WTC11 (cell line): Measurements from ENCODE around the gene RPS6KA2. TPM values are rescaled to one million over a fixed set of nuclear protein-coding genes. Genes with fewer than 3 reads are reported as not detected.

Source experiments
- ATAC-seq: fragments of 200-7000 bp; cut with Tn5 transposase; 2 replicates; pipeline ENCODE4 v1.10.0; 2021; ENCODE audit warnings: mild to moderate bottlenecking, moderate library complexity
- CTCF ChIA-PET: fragments of 300-600 bp; sonication (Branson Sonifier 250); formaldehyde crosslinking; loops from one replicate; lab custom pipeline; 2021; ENCODE audit warnings: antibody characterized with exemption; lab: Charles Lee
- POLR2A ChIA-PET: fragments of 350-600 bp; sonication (Branson Sonifier 250); formaldehyde crosslinking; loops from one replicate; lab custom pipeline; 2021; ENCODE audit warnings: antibody characterized with exemption; lab: Charles Lee
- DNase-seq: peaks from one replicate; pipeline ENCODE4 v3.0.0; 2021; ENCODE audit warnings: low spot score
- H3K27ac Mint-ChIP-seq: 2 replicates; pipeline ENCODE4 v1.8.0; 2021; ENCODE audit warnings: mixed read lengths
- H3K27me3 Mint-ChIP-seq: 2 replicates; pipeline ENCODE4 v1.8.0; 2021; ENCODE audit warnings: low read depth, mild to moderate bottlenecking, moderate library complexity, mixed read lengths
- H3K36me3 Mint-ChIP-seq: 2 replicates; pipeline ENCODE4 v1.8.0; 2021; ENCODE audit warnings: mixed read lengths
- H3K4me1 Mint-ChIP-seq: 2 replicates; pipeline ENCODE4 v1.8.0; 2022; ENCODE audit warnings: mixed read lengths
- H3K4me3 Mint-ChIP-seq: 2 replicates; pipeline ENCODE4 v1.8.0; 2021; ENCODE audit warnings: mild to moderate bottlenecking, moderate library complexity, mixed read lengths
- H3K9me3 Mint-ChIP-seq: 2 replicates; pipeline ENCODE4 v1.8.0; 2021; ENCODE audit warnings: mixed read lengths
- CREB1 ChIP-seq: sonication (generic); formaldehyde crosslinking; IDR thresholded peaks from 2 replicates; pipeline ENCODE4 v1.8.0; 2023; ENCODE audit warnings: mild to moderate bottlenecking, missing genetic modification reagents
- ELF4 ChIP-seq: sonication (generic); formaldehyde crosslinking; IDR thresholded peaks from 2 replicates; pipeline ENCODE4 v1.8.1; 2022; ENCODE audit warnings: low read depth, mild to moderate bottlenecking, moderate library complexity, missing genetic modification reagents
- FOXP1 ChIP-seq: sonication (generic); formaldehyde crosslinking; IDR thresholded peaks from 2 replicates; pipeline ENCODE4 v1.8.0; 2022; ENCODE audit warnings: missing genetic modification reagents, mild to moderate bottlenecking, moderate library complexity, borderline replicate concordance
- GABPB1 ChIP-seq: sonication (generic); formaldehyde crosslinking; IDR thresholded peaks from 2 replicates; pipeline ENCODE4 v1.8.1; 2023; ENCODE audit warnings: mild to moderate bottlenecking, missing genetic modification reagents
- KAT7 ChIP-seq: sonication (generic); formaldehyde crosslinking; IDR thresholded peaks from 2 replicates; pipeline ENCODE4 v1.8.1; 2023; ENCODE audit warnings: missing genetic modification reagents, mild to moderate bottlenecking, borderline replicate concordance
- MYBL2 ChIP-seq: sonication (generic); formaldehyde crosslinking; IDR thresholded peaks from 2 replicates; pipeline ENCODE4 v1.8.1; 2023; ENCODE audit warnings: mild to moderate bottlenecking, moderate library complexity, missing genetic modification reagents
- NR1H2 ChIP-seq: sonication (generic); formaldehyde crosslinking; IDR thresholded peaks from 2 replicates; pipeline ENCODE4 v1.9.0; 2021; ENCODE audit warnings: mild to moderate bottlenecking, moderate library complexity, missing genetic modification reagents
- RORB ChIP-seq: fragments of 250-450 bp; sonication (Bioruptor Pico); IDR thresholded peaks from 2 replicates; pipeline ENCODE4 v1.9.0; 2021; ENCODE audit warnings: mild to moderate bottlenecking
- SMAD3 ChIP-seq: sonication (generic); formaldehyde crosslinking; IDR thresholded peaks from 2 replicates; pipeline ENCODE4 v1.8.0; 2022; ENCODE audit warnings: missing genetic modification reagents, mild to moderate bottlenecking, borderline replicate concordance
- TCF7 ChIP-seq: sonication (generic); formaldehyde crosslinking; IDR thresholded peaks from 2 replicates; pipeline ENCODE4 v1.8.0; 2022; ENCODE audit warnings: mild to moderate bottlenecking, low read depth, missing genetic modification reagents, moderate library complexity
- TEAD1 ChIP-seq: sonication (generic); formaldehyde crosslinking; IDR thresholded peaks from 2 replicates; pipeline ENCODE4 v1.8.0; 2022; ENCODE audit warnings: mild to moderate bottlenecking, missing genetic modification reagents
- ZBTB21 ChIP-seq: sonication (generic); formaldehyde crosslinking; IDR thresholded peaks from 2 replicates; pipeline ENCODE4 v1.8.1; 2023; ENCODE audit warnings: mild to moderate bottlenecking, missing genetic modification reagents, borderline replicate concordance
- ZNF232 ChIP-seq: sonication (generic); formaldehyde crosslinking; IDR thresholded peaks from 2 replicates; pipeline ENCODE4 v1.8.0; 2022; ENCODE audit warnings: mild to moderate bottlenecking, missing genetic modification reagents
- ZNF416 ChIP-seq: fragments of 250-450 bp; sonication (Bioruptor Pico); IDR thresholded peaks from 2 replicates; pipeline ENCODE4 v1.9.0; 2021; ENCODE audit warnings: mild to moderate bottlenecking, inconsistent platforms
- total RNA-seq: library from RNA; stranded (reverse); gene quantifications from 3 replicates; pipeline ENCODE4 v1.2.3, GENCODE V29; 2021
- TF ChIP-seq, protein P1 (sequence below): sonication (generic); formaldehyde crosslinking; conservative IDR thresholded peaks from 2 replicates; pipeline ENCODE4 v1.8.1; 2022; ENCODE audit warnings: mild to moderate bottlenecking, missing genetic modification reagents
- TF ChIP-seq, protein P2 (sequence below): sonication (generic); formaldehyde crosslinking; IDR thresholded peaks from 2 replicates; pipeline ENCODE4 v1.8.1; 2023; ENCODE audit warnings: mild to moderate bottlenecking, missing genetic modification reagents
- TF ChIP-seq, protein P3 (sequence below): fragments of 250-450 bp; sonication (Bioruptor Pico); IDR thresholded peaks from 2 replicates; pipeline ENCODE4 v1.8.0; 2021; ENCODE audit warnings: mild to moderate bottlenecking
- TF ChIP-seq, protein P4 (sequence below): sonication (generic); formaldehyde crosslinking; IDR thresholded peaks from 2 replicates; pipeline ENCODE4 v1.8.0; 2022; ENCODE audit warnings: missing genetic modification reagents

Gene RPS6KA2
- total RNA-seq, 1 experiment from 2014 or later = 24.2 TPM

DNA sequence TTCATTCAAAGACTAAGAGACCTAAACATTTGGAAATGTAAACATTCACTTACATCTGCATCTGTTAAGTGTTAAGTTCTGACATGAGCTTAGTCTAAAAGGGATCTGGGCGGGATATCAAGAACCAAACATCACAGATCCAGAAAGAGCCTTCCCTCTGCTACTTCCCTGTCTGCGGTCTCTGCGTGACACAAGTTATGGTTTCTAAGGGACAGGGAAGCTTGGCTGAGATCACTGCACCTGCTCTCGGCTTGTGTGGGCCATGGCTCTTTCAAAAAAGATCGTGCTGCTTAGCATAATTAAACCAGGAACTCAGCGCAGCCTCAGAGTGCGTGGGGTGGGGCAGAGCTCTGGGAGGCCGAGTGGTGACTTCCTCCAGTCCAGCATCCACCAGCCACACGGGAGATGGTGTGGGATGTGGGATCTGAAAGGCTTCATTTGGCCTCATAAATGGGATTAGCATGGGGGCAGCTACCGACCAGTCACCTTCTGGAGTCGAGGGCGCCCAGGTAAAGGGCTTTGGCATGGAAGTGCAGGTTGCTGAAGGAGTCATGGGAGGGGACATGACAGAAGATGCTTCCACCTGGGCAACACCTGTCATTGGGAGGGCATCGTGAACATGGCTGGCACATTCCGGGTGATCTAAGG lies 23.9 kb downstream of the RPS6KA2 start:
- no peak overlapping the region for H3K27ac Mint-ChIP-seq
- no peak for TF ChIP-seq NR1H2 (CRISPR knock-in tag)
- no peaks in the 10 kb centered on the region for H3K36me3 Mint-ChIP-seq
- H3K9me3 Mint-ChIP-seq = no peaks in the 10 kb centered on the region
- no peaks in the 10 kb centered on the region for H3K27me3 Mint-ChIP-seq
- no peak overlapping the region for H3K4me3 Mint-ChIP-seq
- no peak for ATAC-seq
- ChIA-PET POLR2A (no interaction called here), CTCF (no interaction called here)
- peaks cover 30% of the 10 kb centered on the region for H3K4me1 Mint-ChIP-seq
- DNase-seq = no peak

DNA sequence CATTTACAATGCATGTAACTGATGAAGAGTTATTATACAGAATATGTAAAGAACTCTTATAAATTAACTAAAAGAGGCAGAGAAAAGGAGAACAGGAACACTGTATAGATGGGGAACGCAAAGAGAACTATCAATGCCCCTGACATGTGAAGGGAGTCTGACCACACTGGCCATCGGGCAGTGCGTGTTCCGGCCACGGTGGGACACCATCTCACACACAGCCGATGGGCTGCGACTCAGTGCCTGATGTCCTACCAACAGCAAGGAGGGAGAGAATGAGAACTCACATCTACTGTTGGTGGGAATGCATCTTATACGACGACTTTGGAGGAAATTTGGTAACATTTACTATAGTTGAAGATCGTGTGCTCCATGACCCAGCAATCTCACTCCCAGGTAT lies 25.1 kb downstream of the RPS6KA2 start:
- Mint-ChIP-seq H3K9me3 (no peaks in the 10 kb centered on the region), H3K36me3 (no peaks in the 10 kb centered on the region), H3K27ac (no peak overlapping the region), H3K4me3 (no peak overlapping the region), H3K27me3 (no peaks in the 10 kb centered on the region), H3K4me1 (peaks cover 42% of the 10 kb centered on the region)
- ChIA-PET POLR2A (no interaction called here), CTCF (no interaction called here)
- ATAC-seq (no peak), DNase-seq (no peak)
- TF ChIP-seq GABPB1 (CRISPR knock-in tag) = no peak
- TF ChIP-seq, protein P1, sequence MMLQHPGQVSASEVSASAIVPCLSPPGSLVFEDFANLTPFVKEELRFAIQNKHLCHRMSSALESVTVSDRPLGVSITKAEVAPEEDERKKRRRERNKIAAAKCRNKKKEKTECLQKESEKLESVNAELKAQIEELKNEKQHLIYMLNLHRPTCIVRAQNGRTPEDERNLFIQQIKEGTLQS (CRISPR knock-in tag) = no peak
- no peak for TF ChIP-seq CREB1 (CRISPR knock-in tag)
- no peak for TF ChIP-seq KAT7 (CRISPR knock-in tag)
- TF ChIP-seq TEAD1 = no peak
- TF ChIP-seq FOXP1 (CRISPR knock-in tag) = no peak
- TF ChIP-seq, protein P2, sequence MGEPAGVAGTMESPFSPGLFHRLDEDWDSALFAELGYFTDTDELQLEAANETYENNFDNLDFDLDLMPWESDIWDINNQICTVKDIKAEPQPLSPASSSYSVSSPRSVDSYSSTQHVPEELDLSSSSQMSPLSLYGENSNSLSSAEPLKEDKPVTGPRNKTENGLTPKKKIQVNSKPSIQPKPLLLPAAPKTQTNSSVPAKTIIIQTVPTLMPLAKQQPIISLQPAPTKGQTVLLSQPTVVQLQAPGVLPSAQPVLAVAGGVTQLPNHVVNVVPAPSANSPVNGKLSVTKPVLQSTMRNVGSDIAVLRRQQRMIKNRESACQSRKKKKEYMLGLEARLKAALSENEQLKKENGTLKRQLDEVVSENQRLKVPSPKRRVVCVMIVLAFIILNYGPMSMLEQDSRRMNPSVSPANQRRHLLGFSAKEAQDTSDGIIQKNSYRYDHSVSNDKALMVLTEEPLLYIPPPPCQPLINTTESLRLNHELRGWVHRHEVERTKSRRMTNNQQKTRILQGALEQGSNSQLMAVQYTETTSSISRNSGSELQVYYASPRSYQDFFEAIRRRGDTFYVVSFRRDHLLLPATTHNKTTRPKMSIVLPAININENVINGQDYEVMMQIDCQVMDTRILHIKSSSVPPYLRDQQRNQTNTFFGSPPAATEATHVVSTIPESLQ (CRISPR knock-in tag) = no peak
- TF ChIP-seq TCF7 (CRISPR knock-in tag) = no peak
- TF ChIP-seq MYBL2 (CRISPR knock-in tag) = no peak
- no peak for TF ChIP-seq ZNF416 (CRISPR knock-in tag)
- no peak for TF ChIP-seq SMAD3 (CRISPR knock-in tag)
- TF ChIP-seq ZNF232 = no peak
- TF ChIP-seq, protein P3, sequence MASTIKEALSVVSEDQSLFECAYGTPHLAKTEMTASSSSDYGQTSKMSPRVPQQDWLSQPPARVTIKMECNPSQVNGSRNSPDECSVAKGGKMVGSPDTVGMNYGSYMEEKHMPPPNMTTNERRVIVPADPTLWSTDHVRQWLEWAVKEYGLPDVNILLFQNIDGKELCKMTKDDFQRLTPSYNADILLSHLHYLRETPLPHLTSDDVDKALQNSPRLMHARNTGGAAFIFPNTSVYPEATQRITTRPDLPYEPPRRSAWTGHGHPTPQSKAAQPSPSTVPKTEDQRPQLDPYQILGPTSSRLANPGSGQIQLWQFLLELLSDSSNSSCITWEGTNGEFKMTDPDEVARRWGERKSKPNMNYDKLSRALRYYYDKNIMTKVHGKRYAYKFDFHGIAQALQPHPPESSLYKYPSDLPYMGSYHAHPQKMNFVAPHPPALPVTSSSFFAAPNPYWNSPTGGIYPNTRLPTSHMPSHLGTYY (CRISPR knock-in tag) = no peak
- TF ChIP-seq, protein P4, sequence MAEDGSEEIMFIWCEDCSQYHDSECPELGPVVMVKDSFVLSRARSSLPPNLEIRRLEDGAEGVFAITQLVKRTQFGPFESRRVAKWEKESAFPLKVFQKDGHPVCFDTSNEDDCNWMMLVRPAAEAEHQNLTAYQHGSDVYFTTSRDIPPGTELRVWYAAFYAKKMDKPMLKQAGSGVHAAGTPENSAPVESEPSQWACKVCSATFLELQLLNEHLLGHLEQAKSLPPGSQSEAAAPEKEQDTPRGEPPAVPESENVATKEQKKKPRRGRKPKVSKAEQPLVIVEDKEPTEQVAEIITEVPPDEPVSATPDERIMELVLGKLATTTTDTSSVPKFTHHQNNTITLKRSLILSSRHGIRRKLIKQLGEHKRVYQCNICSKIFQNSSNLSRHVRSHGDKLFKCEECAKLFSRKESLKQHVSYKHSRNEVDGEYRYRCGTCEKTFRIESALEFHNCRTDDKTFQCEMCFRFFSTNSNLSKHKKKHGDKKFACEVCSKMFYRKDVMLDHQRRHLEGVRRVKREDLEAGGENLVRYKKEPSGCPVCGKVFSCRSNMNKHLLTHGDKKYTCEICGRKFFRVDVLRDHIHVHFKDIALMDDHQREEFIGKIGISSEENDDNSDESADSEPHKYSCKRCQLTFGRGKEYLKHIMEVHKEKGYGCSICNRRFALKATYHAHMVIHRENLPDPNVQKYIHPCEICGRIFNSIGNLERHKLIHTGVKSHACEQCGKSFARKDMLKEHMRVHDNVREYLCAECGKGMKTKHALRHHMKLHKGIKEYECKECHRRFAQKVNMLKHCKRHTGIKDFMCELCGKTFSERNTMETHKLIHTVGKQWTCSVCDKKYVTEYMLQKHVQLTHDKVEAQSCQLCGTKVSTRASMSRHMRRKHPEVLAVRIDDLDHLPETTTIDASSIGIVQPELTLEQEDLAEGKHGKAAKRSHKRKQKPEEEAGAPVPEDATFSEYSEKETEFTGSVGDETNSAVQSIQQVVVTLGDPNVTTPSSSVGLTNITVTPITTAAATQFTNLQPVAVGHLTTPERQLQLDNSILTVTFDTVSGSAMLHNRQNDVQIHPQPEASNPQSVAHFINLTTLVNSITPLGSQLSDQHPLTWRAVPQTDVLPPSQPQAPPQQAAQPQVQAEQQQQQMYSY (CRISPR knock-in tag) = no peak
- no peak for TF ChIP-seq ZBTB21 (CRISPR knock-in tag)
- TF ChIP-seq ELF4 (CRISPR knock-in tag) = no peak
- TF ChIP-seq RORB (CRISPR knock-in tag) = no peak
